NCI-H1930 (cell line): Measurements from ENCODE around the gene CNTN5.

Source experiments
- DNase-seq, 2 experiments: peaks; one replicate each; lab custom pipeline; 2025; lab: John Stamatoyannopoulos, UW

CNTN5 gene

GRCh38 chr11:99383648-99384245 is 363.0 kb downstream of the CNTN5 start:
- no peak for DNase-seq

GRCh38 chr11:99391245-99391644 is 370.5 kb downstream of the CNTN5 start:
- no peak for DNase-seq

- DNase-seq: no peak
Measured at GRCh38 chr11:99406345-99406744, 385.6 kb downstream of the CNTN5 start.

- DNase-seq: no peak
Measured at GRCh38 chr11:99410636-99411035, 389.9 kb downstream of the CNTN5 start.

GRCh38 chr11:99418927-99419720 is 398.4 kb downstream of the CNTN5 start:
- DNase-seq: no peak

GRCh38 chr11:99419991-99420390 is 399.2 kb downstream of the CNTN5 start:
- DNase-seq: no peak

GRCh38 chr11:99422581-99423427 is 402.1 kb downstream of the CNTN5 start:
- no peak for DNase-seq

- no peak for DNase-seq
Measured at GRCh38 chr11:99423428-99423983, 402.8 kb downstream of the CNTN5 start.

GRCh38 chr11:99424313-99425084 is 403.8 kb downstream of the CNTN5 start:
- DNase-seq: no peak

GRCh38 chr11:99425596-99425995 is 404.8 kb downstream of the CNTN5 start:
- DNase-seq: no peak

- DNase-seq: no peak
Measured at GRCh38 chr11:99432677-99433076, 411.9 kb downstream of the CNTN5 start.

GRCh38 chr11:99443276-99443675 is 422.5 kb downstream of the CNTN5 start:
- DNase-seq: no peak

GRCh38 chr11:99446400-99446799 is 425.7 kb downstream of the CNTN5 start:
- DNase-seq: no peak

- DNase-seq: no peak
Measured at GRCh38 chr11:99449345-99449744, 428.6 kb downstream of the CNTN5 start.

GRCh38 chr11:99452075-99452474 is 431.3 kb downstream of the CNTN5 start:
- DNase-seq: no peak

- DNase-seq: no peak
Measured at GRCh38 chr11:99461913-99462312, 441.2 kb downstream of the CNTN5 start.

- no peak for DNase-seq
Measured at GRCh38 chr11:99464985-99465384, 444.2 kb downstream of the CNTN5 start.

GRCh38 chr11:99489581-99489980 is 468.8 kb downstream of the CNTN5 start:
- no peak for DNase-seq

- DNase-seq: no peak
Measured at GRCh38 chr11:99494065-99494464, 473.3 kb downstream of the CNTN5 start.

GRCh38 chr11:99501655-99502054 is 480.9 kb downstream of the CNTN5 start:
- no peak for DNase-seq

- no peak for DNase-seq
Measured at GRCh38 chr11:99505316-99505715, 484.6 kb downstream of the CNTN5 start.

- no peak for DNase-seq
Measured at GRCh38 chr11:99505831-99506230, 485.1 kb downstream of the CNTN5 start.
